ENCODE results near the gene CD4. TPM values are rescaled to one million over a fixed set of nuclear protein-coding genes. Genes with fewer than 3 reads are reported as not detected.

The CD4 gene
- total and polyA plus RNA-seq, 10 of the 15 experiments (the other 5 are each of a cell fraction or from before 2014, with no cell fraction given), result 0.24 to 1.6 (median 0.69) TPM

- H3K27ac ChIP-seq (ENCODE audit: control insufficient read depth, insufficient read depth), result no peak overlapping the region
- no TSS peak for BruUV-seq (replicated peaks)
- POLR2A ChIA-PET, result interaction anchor here (0.6 to 1.6 kb wide), 4 partner anchors 18 to 167 kb away, joined by 3 to 8 read pairs (median 4); partner anchors contain the start of genes MLF2 and SPSB2
- TF ChIP-seq CHD4 (IDR thresholded peaks at IDR 0.05), result no peak
- TF ChIP-seq ESRRA (IDR thresholded peaks at IDR 0.05; ENCODE audit: low read length), result no peak
- no peak for TF ChIP-seq MLLT1 (IDR thresholded peaks at IDR 0.05)
- no peak for TF ChIP-seq IRF5 (IDR thresholded peaks at IDR 0.05; ENCODE audit: borderline replicate concordance)
- TF ChIP-seq IKZF2 (IDR thresholded peaks at IDR 0.05), result no peak
- TF ChIP-seq KLF5 (IDR thresholded peaks at IDR 0.05; ENCODE audit: partially characterized antibody), result no peak
- TF ChIP-seq BCL11A (IDR thresholded peaks at IDR 0.05; ENCODE audit: low read depth, low read length), result no peak
- no peak for TF ChIP-seq CHD1 (IDR thresholded peaks at IDR 0.05; ENCODE audit: low read depth, low read length)
- TF ChIP-seq ZZZ3 (IDR thresholded peaks at IDR 0.05; ENCODE audit: control insufficient read depth, insufficient read length, low read depth), result no peak
- no peak for TF ChIP-seq PAX5 (IDR thresholded peaks at IDR 0.05; ENCODE audit: borderline replicate concordance, low read depth, low read length)
- TF ChIP-seq EED (IDR thresholded peaks at IDR 0.05; ENCODE audit: low read depth), result no peak
- TF ChIP-seq HDGF (IDR thresholded peaks at IDR 0.05), result no peak
- TF ChIP-seq TCF3 (IDR thresholded peaks at IDR 0.05; ENCODE audit: borderline replicate concordance, insufficient read depth, low read depth, low read length), result no peak
- TF ChIP-seq ELK1 (IDR thresholded peaks at IDR 0.05; ENCODE audit: low read depth, low read length), result no peak
- TF ChIP-seq CBX5 (IDR thresholded peaks at IDR 0.05; ENCODE audit: low read depth), result no peak
- no peak for TF ChIP-seq HDAC2 (IDR thresholded peaks at IDR 0.05)
- no peak for TF ChIP-seq HSF1 (IDR thresholded peaks at IDR 0.05; ENCODE audit: low read depth, low read length)
- no peak for TF ChIP-seq ZNF217 (IDR thresholded peaks at IDR 0.05)
- TF ChIP-seq HCFC1 (IDR thresholded peaks at IDR 0.05; ENCODE audit: low read length), result no peak
- H3K4me2 ChIP-seq (ENCODE audit: control insufficient read depth, insufficient read depth), result no peak overlapping the region
- RAD21 ChIA-PET (ENCODE audit: unreplicated experiment), result interaction anchor here (1.3 to 1.6 kb wide), 3 partner anchors 18 to 49 kb away, joined by 3 to 5 read pairs (median 3); partner anchors contain the start of gene CDCA3
- no peaks in the 10 kb centered on the region for H3K79me2 ChIP-seq (ENCODE audit: control insufficient read depth, insufficient read depth, low read length)
- no peaks in the 10 kb centered on the region for H3K36me3 ChIP-seq (ENCODE audit: control insufficient read depth in 2 of 2, insufficient read depth in 2 of 2, low read length in 1 of 2)
- FAIRE-seq, result no peak
- in situ Hi-C loops (cut with MboI) (no loop called here), intact Hi-C loops (cut with micrococcal nuclease; ENCODE audit: unreplicated experiment) (no loop called here)
- no peak overlapping the region for H3K4me3 ChIP-seq
- no peak for DNase-seq (ENCODE audit: low read depth, low spot score)
- 53% methylated on average over 6 of the region's 6 CpGs for WGBS (ENCODE audit: insufficient coverage, insufficient replicate concordance, low lambda C conversion rate, missing lambda C conversion rate)
- ATAC-seq, result no peak
- no peaks in the 10 kb centered on the region for H3K9me3 ChIP-seq (replicated peaks; ENCODE audit: control insufficient read depth, insufficient read depth, low read length)
- SMC1A ChIA-PET (ENCODE audit: uncharacterized antibody, unreplicated experiment), result interaction anchor here (0.7 to 5.8 kb wide), 4 partner anchors 11 to 80 kb away, joined by 3 to 35 read pairs (median 6); partner anchors contain the start of genes CDCA3 and MLF2
- CTCF ChIA-PET, result interaction anchor here (0.6 to 6.8 kb wide), 13 partner anchors 8 to 275 kb away, joined by 3 to 72 read pairs (median 11); partner anchors contain the start of genes CDCA3, MLF2, SPSB2 and USP5
- H2AFZ ChIP-seq (ENCODE audit: control insufficient read depth, low read depth, low read length), result no peak overlapping the region
- H4K20me1 ChIP-seq (ENCODE audit: control insufficient read depth, insufficient read depth), result no peaks in the 10 kb centered on the region
- no peak overlapping the region for H3K9ac ChIP-seq (ENCODE audit: control insufficient read depth, insufficient read depth, low read length)
- peaks cover 11 to 17% of the 10 kb centered on the region in 2 experiments for H3K27me3 ChIP-seq (replicated peaks in 1 of 2; ENCODE audit: control insufficient read depth in 2 of 2, insufficient read depth in 2 of 2, low read length in 1 of 2)
- peaks cover 4% of the 10 kb centered on the region for H3K4me1 ChIP-seq (ENCODE audit: control insufficient read depth, insufficient read depth, low read length)
Observed at GRCh38 chr12:6833189-6833890, 44.0 kb downstream of the CD4 start.

All from GM12878 (cell line).